ENCODE measurements around the gene SRRT. TPM values are rescaled to one million over a fixed set of nuclear protein-coding genes. Genes with fewer than 3 reads are reported as not detected.
"Not testable (repeated sequence)": the region's sequence is repeated elsewhere in the genome, so short reads cannot be mapped to it uniquely, and the experiment has no call there.

The SRRT gene
- total RNA-seq, 2 donors from 2014 or later: 114 to 204 TPM

DNA sequence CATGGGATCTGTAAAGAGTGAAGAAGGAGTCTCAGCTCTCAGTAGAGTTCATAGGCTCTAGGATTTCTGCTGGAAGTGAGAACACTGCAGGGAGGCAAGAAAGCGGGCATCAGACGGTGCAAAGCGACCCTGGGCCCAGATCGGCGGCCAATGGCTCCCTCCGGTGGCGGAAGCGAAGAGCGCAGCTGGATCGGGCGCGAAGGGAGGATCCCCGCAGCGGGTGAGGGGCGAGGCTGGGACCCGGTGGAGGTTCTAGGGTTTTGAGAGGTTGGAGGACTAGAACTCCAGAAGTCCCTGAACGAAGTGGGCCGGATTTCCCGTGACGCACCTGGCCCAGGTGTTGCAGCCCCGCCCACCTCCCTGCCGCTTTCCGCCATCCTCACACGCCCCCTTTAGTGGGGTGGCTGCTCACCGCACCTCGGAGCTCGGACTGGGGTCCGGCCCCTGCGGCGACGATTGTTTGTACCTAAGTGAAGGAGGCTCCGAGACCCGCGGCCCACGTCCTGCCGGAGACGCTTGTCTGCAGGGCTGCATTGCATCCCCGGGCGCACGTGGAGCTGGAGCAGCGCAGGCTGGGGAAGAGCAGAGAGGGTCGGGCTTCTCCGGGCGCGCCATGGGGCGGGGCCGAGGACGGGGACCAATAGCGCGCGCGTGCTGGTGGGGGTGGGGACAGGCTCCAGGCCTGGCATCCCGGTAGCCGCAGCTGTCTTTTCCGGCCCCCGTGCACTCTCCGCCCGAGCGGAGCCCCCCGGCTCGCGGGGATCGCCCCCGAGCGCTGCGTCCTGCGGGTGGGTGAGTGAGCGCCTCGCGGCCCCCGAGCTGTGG lies 22.6 kb upstream of the SRRT start, which contains the start of gene SLC12A9:
Gene SLC12A9, plus strand, starts transcription at position 666 of the 825 bp plus-strand sequence. CDS start 1,485 bp downstream, outside the sequence.
- Histone ChIP-seq H3K36me3 (no peaks in the 10 kb centered on the region), H3K4me1 (no peaks in the 10 kb centered on the region), H3K9ac (ENCODE audit: low read depth in 2 of 2, low read length in 2 of 2) (peak within 1 kb of the TSS; percentile 58 to 77), H3K27ac (peak within 1 kb of the TSS; percentile 60), H3K27me3 (no peaks in the 10 kb centered on the region), H3K4me3 (peak within 1 kb of the TSS; percentile 79), H3K9me3 (no peaks in the 10 kb centered on the region)
- DNase-seq: peak; percentile 93
- peak; percentile 87 for TF ChIP-seq CTCF (IDR thresholded peaks at IDR 0.05)
- intact Hi-C loops (cut with DNase I): loop anchor here (5.0 kb wide), 1 partner anchor 145 kb away; the partner anchor contains the start of gene POP7

- DNase-seq: no peak
These were observed 20.6 kb upstream of the SRRT start for GRCh38 chr7:100854146-100854895.

DNA sequence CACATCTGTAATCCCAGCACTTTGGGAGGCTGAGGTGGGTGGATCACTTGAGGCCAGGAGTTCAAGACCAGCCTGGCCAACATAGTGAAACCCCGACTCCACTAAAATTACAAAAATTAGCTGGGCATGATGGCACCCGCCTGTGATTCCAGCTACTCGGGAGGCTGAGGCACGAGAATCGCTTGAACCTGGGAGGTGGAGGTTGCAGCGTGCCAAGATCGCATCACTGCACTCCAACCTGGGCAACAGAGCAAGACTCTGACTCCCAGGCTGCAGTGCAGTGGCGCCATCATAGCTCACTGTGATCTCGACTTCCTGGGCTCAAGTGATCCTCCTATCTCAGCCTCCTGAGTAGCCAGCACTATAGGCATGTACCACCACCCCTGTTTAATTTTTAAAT lies 20.0 kb upstream of the SRRT start:
- H3K9me3 ChIP-seq; H3K27ac ChIP-seq; H3K9ac ChIP-seq (ENCODE audit: low read depth in 2 of 2, low read length in 2 of 2); H3K4me3 ChIP-seq; H3K36me3 ChIP-seq; H3K4me1 ChIP-seq; DNase-seq; H3K27me3 ChIP-seq: not testable (repeated sequence)
- intact Hi-C loops (cut with DNase I): loop anchor here (5.0 kb wide), 1 partner anchor 148 kb away; the partner anchor contains the start of gene POP7

More at GRCh38 chr7:100854146-100854895, 20.6 kb upstream of the SRRT start:
- Histone ChIP-seq H3K36me3 (no peaks in the 10 kb centered on the region), H3K9ac (ENCODE audit: low read depth in 2 of 2, low read length in 2 of 2) (no peak overlapping the region), H3K9me3 (no peaks in the 10 kb centered on the region), H3K27me3 (no peaks in the 10 kb centered on the region), H3K4me3 (no peak overlapping the region), H3K4me1 (no peaks in the 10 kb centered on the region), H3K27ac (no peak overlapping the region)
- intact Hi-C loops (cut with DNase I): loop anchor here (5.0 kb wide), 1 partner anchor 147 kb away; the partner anchor contains the start of gene POP7
- TF ChIP-seq CTCF (IDR thresholded peaks at IDR 0.05): no peak

DNA sequence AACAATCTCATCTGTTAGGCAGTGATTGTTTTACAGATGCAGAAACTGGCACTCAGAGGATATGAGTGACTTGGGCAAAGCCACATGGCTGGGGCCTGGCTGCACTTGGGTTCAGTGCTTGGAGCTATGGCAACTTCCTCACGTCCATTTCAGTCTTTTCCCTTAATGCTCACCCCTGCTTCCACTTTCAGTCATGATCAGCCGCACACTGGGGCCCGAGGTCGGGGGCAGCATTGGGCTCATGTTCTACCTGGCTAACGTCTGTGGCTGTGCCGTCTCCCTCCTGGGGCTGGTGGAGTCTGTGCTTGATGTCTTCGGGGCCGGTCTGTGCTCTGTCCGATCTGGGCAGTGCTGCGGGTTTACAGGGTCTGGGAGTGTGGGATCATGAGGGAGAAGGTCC lies 19.4 kb upstream of the SRRT start:
- Histone ChIP-seq H3K9me3 (no peaks in the 10 kb centered on the region), H3K9ac (ENCODE audit: low read depth in 2 of 2, low read length in 2 of 2) (no peak overlapping the region), H3K4me1 (no peaks in the 10 kb centered on the region), H3K27ac (no peak overlapping the region), H3K4me3 (no peak overlapping the region), H3K27me3 (no peaks in the 10 kb centered on the region), H3K36me3 (no peaks in the 10 kb centered on the region)
- DNase-seq: no peak
- intact Hi-C loops (cut with DNase I): no loop called here
- TF ChIP-seq CTCF (IDR thresholded peaks at IDR 0.05): no peak

DNA sequence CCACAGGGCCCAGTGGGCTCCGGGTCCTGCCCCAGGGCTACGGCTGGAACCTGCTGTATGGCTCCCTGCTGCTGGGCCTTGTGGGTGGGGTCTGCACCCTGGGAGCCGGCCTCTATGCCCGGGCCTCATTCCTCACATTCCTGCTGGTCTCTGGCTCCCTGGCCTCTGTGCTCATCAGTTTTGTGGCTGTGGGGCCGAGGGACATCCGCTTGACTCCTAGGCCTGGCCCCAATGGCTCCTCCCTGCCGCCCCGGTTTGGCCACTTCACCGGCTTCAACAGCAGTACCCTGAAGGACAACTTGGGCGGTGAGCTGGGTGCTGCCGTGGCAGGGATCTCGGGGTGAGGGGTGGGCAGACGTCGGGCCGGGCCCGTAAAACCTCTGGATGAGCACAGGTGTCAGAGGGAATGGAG lies 18.0 kb upstream of the SRRT start:
- Histone ChIP-seq H3K27me3 (no peaks in the 10 kb centered on the region), H3K9ac (ENCODE audit: low read depth in 2 of 2, low read length in 2 of 2) (no peak overlapping the region), H3K4me3 (no peak overlapping the region), H3K36me3 (no peaks in the 10 kb centered on the region), H3K4me1 (no peaks in the 10 kb centered on the region), H3K9me3 (no peaks in the 10 kb centered on the region), H3K27ac (no peak overlapping the region)
- intact Hi-C loops (cut with DNase I): no loop called here
- no peak for DNase-seq
- TF ChIP-seq CTCF (IDR thresholded peaks at IDR 0.05): no peak
